Endothelial cell of umbilical vein (primary cell): ENCODE results near the gene NSUN6. TPM values are rescaled to one million over a fixed set of nuclear protein-coding genes. Genes with fewer than 3 reads are reported as not detected.

Source experiments
- BruUV-seq: library from RNA; stranded (reverse); fragments of 400-500 nt; replicated peaks from 2 replicates; lab custom pipeline; 2021; lab: Mats Ljungman, UMichigan
- CTCF ChIA-PET: fragments of 300-600, 350-600 bp; sonication (Branson Sonifier 250); formaldehyde crosslinking; loops from one replicate; lab custom pipeline; 2021; ENCODE audit warnings: antibody characterized with exemption, inconsistent platforms; lab: Charles Lee
- POLR2A ChIA-PET: fragments of 300-600, 350-600 bp; sonication (Branson Sonifier 250); formaldehyde crosslinking; loops from one replicate; lab custom pipeline; 2021; ENCODE audit warnings: antibody characterized with exemption, inconsistent platforms; lab: Charles Lee
- DNase-seq: peaks from one replicate; pipeline ENCODE4 v3.0.0-alpha.2; 2011; ENCODE audit warnings: low read depth, low spot score
- FAIRE-seq: peaks from 2 replicates; lab custom pipeline; 2011; peaks lifted over from hg19 to GRCh38; lab: Jason Lieb, UNC
- H2AFZ ChIP-seq: 2 replicates; pipeline ENCODE4 v1.6.0; 2012; ENCODE audit warnings: low read depth, low read length, control low read depth, inconsistent platforms
- H3K27ac ChIP-seq: 2 replicates; pipeline ENCODE4 v1.5.1; 2011; ENCODE audit warnings: low read depth, mild to moderate bottlenecking, control low read depth, low read length, moderate library complexity; ENCODE audit not compliant: insufficient read depth
- H3K27me3 ChIP-seq, 2 experiments: 2 replicates each; pipeline versions ENCODE4 v1.6.0 to v1.6.1; 2011; ENCODE audit warnings: low read length in 2 of 2, mixed read lengths in 1 of 2; ENCODE audit not compliant: control insufficient read depth in 2 of 2, insufficient read depth in 2 of 2
- H3K36me3 ChIP-seq, 2 experiments: 2 replicates in 1 of 2; 3 replicates in 1 of 2; pipeline ENCODE4 v1.5.1; 2011; ENCODE audit warnings: low read length in 2 of 2, mild to moderate bottlenecking in 1 of 2, moderate library complexity in 1 of 2; ENCODE audit not compliant: control insufficient read depth in 2 of 2, insufficient read depth in 2 of 2; ENCODE audit errors: extremely low read depth in 1 of 2
- H3K4me1 ChIP-seq: 3 replicates; pipeline ENCODE4 v1.5.1; 2011; ENCODE audit warnings: mild to moderate bottlenecking, low read length; ENCODE audit not compliant: control insufficient read depth, insufficient read depth; ENCODE audit errors: extremely low read depth
- H3K4me2 ChIP-seq: 2 replicates; pipeline ENCODE4 v1.6.1; 2011; ENCODE audit warnings: low read length, control low read depth, mixed read lengths; ENCODE audit not compliant: insufficient read depth
- H3K4me3 ChIP-seq, 3 experiments: fragments of 200-600 bp in 1 of 3; sonication (generic), shearing (Covaris generic) in 1 of 3; replicated peaks in 1 of 3; 2 replicates each; pipeline ENCODE4 v1.5.1; 2011 to 2016; ENCODE audit warnings: control low read depth in 3 of 3, low read length in 3 of 3, mild to moderate bottlenecking in 2 of 3, inconsistent platforms in 1 of 3, low read depth in 1 of 3, moderate library complexity in 1 of 3; ENCODE audit not compliant: insufficient read depth in 1 of 3
- H3K79me2 ChIP-seq: 2 replicates; pipeline ENCODE4 v1.6.0; 2012; ENCODE audit warnings: low read length, inconsistent platforms; ENCODE audit not compliant: control insufficient read depth, insufficient read depth
- H3K9ac ChIP-seq: replicated peaks from 2 replicates; pipeline ENCODE3; 2011; ENCODE audit warnings: low read length, control low read depth; ENCODE audit not compliant: insufficient read depth; ENCODE audit errors: extremely low read depth
- H3K9me1 ChIP-seq: replicated peaks from 3 replicates; pipeline ENCODE4 v1.6.0; 2011; ENCODE audit warnings: mild to moderate bottlenecking, low read length; ENCODE audit not compliant: control insufficient read depth, insufficient read depth; ENCODE audit errors: extremely low read depth
- H3K9me3 ChIP-seq: replicated peaks from 2 replicates; pipeline ENCODE4 v1.5.1; 2012; ENCODE audit warnings: low read length, inconsistent platforms; ENCODE audit not compliant: control insufficient read depth, insufficient read depth
- H4K20me1 ChIP-seq: replicated peaks from 2 replicates; pipeline ENCODE3; 2011; ENCODE audit warnings: mild to moderate bottlenecking, low read length; ENCODE audit not compliant: control insufficient read depth, insufficient read depth; ENCODE audit errors: extremely low read depth
- EZH2 ChIP-seq: IDR thresholded peaks from 2 replicates; pipeline ENCODE4 v1.6.1; 2012; ENCODE audit warnings: borderline replicate concordance, low read depth, mild to moderate bottlenecking, moderate library complexity, low read length, inconsistent platforms; ENCODE audit not compliant: severe bottlenecking
- FOS ChIP-seq: IDR thresholded peaks from 2 replicates; pipeline ENCODE4 v1.6.1; 2011; ENCODE audit warnings: mild to moderate bottlenecking, low read length, moderate library complexity, borderline replicate concordance; ENCODE audit not compliant: insufficient read depth
- GATA2 ChIP-seq: IDR thresholded peaks from 2 replicates; pipeline ENCODE4 v1.7.0; 2011; ENCODE audit warnings: low read depth, mild to moderate bottlenecking, moderate library complexity, mixed read lengths, low read length; ENCODE audit not compliant: insufficient read length, insufficient read depth
- JUN ChIP-seq: IDR thresholded peaks from 2 replicates; pipeline ENCODE4 v1.6.1; 2011; ENCODE audit warnings: borderline replicate concordance, low read depth; ENCODE audit not compliant: insufficient read length, insufficient read depth
- MYC ChIP-seq: IDR thresholded peaks from one replicate; pipeline ENCODE4 v1.6.1; 2011; ENCODE audit warnings: mild to moderate bottlenecking, low read depth, low read length
- POLR2A ChIP-seq: IDR thresholded peaks from 2 replicates; pipeline ENCODE4 v1.6.1; 2012; ENCODE audit warnings: low read depth, mild to moderate bottlenecking, control low read depth, low read length
- POLR2AphosphoS5 ChIP-seq: IDR thresholded peaks from 2 replicates; pipeline ENCODE4 v1.6.1; 2012; ENCODE audit warnings: low read depth, mild to moderate bottlenecking, control low read depth, low read length, moderate library complexity; ENCODE audit not compliant: insufficient read depth
- dilution Hi-C: fragments of 300-500 bp; cut with MboI; formaldehyde crosslinking; loops from one replicate; pipeline ENCODE4 v1.15.0; 2019; ENCODE audit warnings: low sequenced_read_pairs; ENCODE audit not compliant: extremely low pct_ligation_motif_present
- intact Hi-C: fragments of 100-400 bp; cut with micrococcal nuclease; formaldehyde crosslinking; loops from one replicate; pipeline ENCODE4 v1.10.0; 2022
- polyA plus RNA-seq, 4 experiments: library from polyadenylated mRNA; depleted of rRNA in 3 of 4; stranded (reverse) in 3 of 4; unstranded in 1 of 4; fragments of >200 nt; gene quantifications; 2 replicates each; pipeline versions ENCODE4 v1.2.1 to v1.2.3, GENCODE V29; 2011 to 2012; ENCODE audit warnings: missing spikeins in 1 of 4
- total RNA-seq: library from RNA; stranded (reverse); gene quantifications from 2 replicates; pipeline ENCODE4 v1.2.3, GENCODE V29; 2021
- TF ChIP-seq, protein P1 (sequence below): IDR thresholded peaks from 2 replicates; pipeline ENCODE4 v1.6.1; 2011; ENCODE audit not compliant: insufficient read depth, insufficient read length

Gene NSUN6
- total and polyA plus RNA-seq, 2 donors (not counting 3 experiments of a cell fraction or from before 2014, with no cell fraction given), result 3.3 to 5.2 TPM

DNA sequence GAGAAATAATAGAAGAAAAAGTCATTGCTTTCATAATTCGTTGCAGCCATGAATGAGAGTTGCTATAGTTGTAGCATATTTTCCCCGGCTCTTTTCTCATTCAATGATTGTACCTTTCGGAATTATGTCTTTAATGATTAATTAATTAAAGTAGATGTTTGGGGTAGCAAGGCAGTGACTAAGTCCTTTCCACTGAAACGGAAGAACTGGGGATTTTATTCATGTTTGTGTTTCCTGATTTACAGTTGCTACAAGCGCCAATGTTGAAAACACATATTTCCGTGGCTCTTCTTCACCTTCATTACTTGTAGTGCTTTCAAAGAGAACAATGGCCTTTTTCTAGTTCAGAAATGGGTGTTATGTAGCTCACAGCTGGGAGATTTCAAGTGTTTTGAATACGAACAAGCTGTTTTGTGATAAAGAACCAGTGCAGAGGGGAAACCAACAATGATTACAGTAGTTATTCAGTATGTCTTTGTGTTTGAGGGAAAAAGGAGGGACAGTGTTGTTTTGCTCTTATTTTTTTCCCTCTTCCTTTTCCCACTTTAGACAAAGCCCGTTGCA is 153.5 kb downstream of the NSUN6 start:
- POLR2A ChIA-PET, result no interaction called here
- no peaks in the 10 kb centered on the region for H3K9me1 ChIP-seq
- CTCF ChIA-PET, result no interaction called here
- no peaks in the 10 kb centered on the region for H3K27me3 ChIP-seq
- no peak overlapping the region for H2AFZ ChIP-seq
- H3K36me3 ChIP-seq, result no peaks in the 10 kb centered on the region
- FAIRE-seq, result no peak
- no peak overlapping the region for H3K27ac ChIP-seq
- H3K4me2 ChIP-seq, result no peak overlapping the region
- intact Hi-C loops, result no loop called here
- BruUV-seq, result no TSS peak
- TF ChIP-seq, protein P1, sequence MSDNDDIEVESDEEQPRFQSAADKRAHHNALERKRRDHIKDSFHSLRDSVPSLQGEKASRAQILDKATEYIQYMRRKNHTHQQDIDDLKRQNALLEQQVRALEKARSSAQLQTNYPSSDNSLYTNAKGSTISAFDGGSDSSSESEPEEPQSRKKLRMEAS, result no peak
- no peak for TF ChIP-seq EZH2
- TF ChIP-seq GATA2, result no peak
- no peak for TF ChIP-seq POLR2A
- no peak for TF ChIP-seq FOS
- TF ChIP-seq MYC, result no peak
- no peak for TF ChIP-seq POLR2AphosphoS5
- no peak for TF ChIP-seq JUN
- no peaks in the 10 kb centered on the region for H3K79me2 ChIP-seq
- DNase-seq, result no peak
- H3K9ac ChIP-seq, result no peak overlapping the region
- no peak overlapping the region for H3K4me3 ChIP-seq
- H3K4me1 ChIP-seq, result no peaks in the 10 kb centered on the region
- dilution Hi-C loops, result no loop called here
- H4K20me1 ChIP-seq, result no peaks in the 10 kb centered on the region
- no peaks in the 10 kb centered on the region for H3K9me3 ChIP-seq

Other genes with a start within 250 kb of the NSUN6 start
- gene ARL5B, start 7.8 kb upstream of the NSUN6 start, total RNA-seq, result 19.1 and 19.4 TPM in 2 replicates
- gene ARL5B, start 7.8 kb upstream of the NSUN6 start, polyA plus RNA-seq, result 3.7 and 5.1 TPM in 2 replicates